Anterior cingulate cortex (tissue), 58 donors: Measurements from ENCODE around the gene ADGRL4.
"Not testable (repeated sequence)": the region's sequence is repeated elsewhere in the genome, so short reads cannot be mapped to it uniquely, and the experiment has no call there.

ENCODE experiments used
- DNase-seq, 58 donors: peaks; one replicate each; lab custom pipeline; 2025; lab: John Stamatoyannopoulos, UW

ADGRL4 gene

GRCh38 chr1:78919150-78919549 is 87.4 kb downstream of the ADGRL4 start:
- no peak for DNase-seq

- DNase-seq: no peak
Measured at GRCh38 chr1:78918157-78918556, 88.4 kb downstream of the ADGRL4 start.

- DNase-seq: no peak
Measured at GRCh38 chr1:78916986-78917385, 89.5 kb downstream of the ADGRL4 start.

GRCh38 chr1:78913950-78914349 is 92.6 kb downstream of the ADGRL4 start:
- DNase-seq: no peak

- no peak for DNase-seq
Measured at GRCh38 chr1:78911956-78912880, 94.3 kb downstream of the ADGRL4 start.

GRCh38 chr1:78902641-78903040 is 103.9 kb downstream of the ADGRL4 start:
- DNase-seq: no peak

GRCh38 chr1:78894811-78895210 is 111.7 kb downstream of the ADGRL4 start:
- DNase-seq: no peak

GRCh38 chr1:78892260-78892840 is 114.2 kb downstream of the ADGRL4 start:
- no peak for DNase-seq

- DNase-seq: no peak
Measured at GRCh38 chr1:78887458-78887857, 119.1 kb downstream of the ADGRL4 start.

GRCh38 chr1:78884685-78885452 is 121.7 kb downstream of the ADGRL4 start:
- no peak for DNase-seq

- no peak for DNase-seq
Measured at GRCh38 chr1:78880223-78880622, 126.3 kb downstream of the ADGRL4 start.

GRCh38 chr1:78875986-78876385 is 130.5 kb downstream of the ADGRL4 start:
- DNase-seq: not testable (repeated sequence)

- not testable (repeated sequence) for DNase-seq
Measured at GRCh38 chr1:78872801-78873200, 133.7 kb downstream of the ADGRL4 start.

- DNase-seq: no peak
Measured at GRCh38 chr1:78871249-78871648, 135.3 kb downstream of the ADGRL4 start.

- no peak for DNase-seq
Measured at GRCh38 chr1:78869136-78869535, 137.4 kb downstream of the ADGRL4 start.

GRCh38 chr1:78864175-78864574 is 142.4 kb downstream of the ADGRL4 start:
- no peak for DNase-seq

GRCh38 chr1:78856096-78856495 is 150.4 kb downstream of the ADGRL4 start:
- DNase-seq: no peak

- DNase-seq: no peak
Measured at GRCh38 chr1:78855258-78855657, 151.3 kb downstream of the ADGRL4 start.

- DNase-seq: no peak
Measured at GRCh38 chr1:78854556-78854955, 152.0 kb downstream of the ADGRL4 start.

- DNase-seq: no peak
Measured at GRCh38 chr1:78843546-78843945, 163.0 kb downstream of the ADGRL4 start.

- DNase-seq: no peak
Measured at GRCh38 chr1:78843111-78843510, 163.4 kb downstream of the ADGRL4 start.
